ENCODE data around the gene HLA-A.

DNA sequence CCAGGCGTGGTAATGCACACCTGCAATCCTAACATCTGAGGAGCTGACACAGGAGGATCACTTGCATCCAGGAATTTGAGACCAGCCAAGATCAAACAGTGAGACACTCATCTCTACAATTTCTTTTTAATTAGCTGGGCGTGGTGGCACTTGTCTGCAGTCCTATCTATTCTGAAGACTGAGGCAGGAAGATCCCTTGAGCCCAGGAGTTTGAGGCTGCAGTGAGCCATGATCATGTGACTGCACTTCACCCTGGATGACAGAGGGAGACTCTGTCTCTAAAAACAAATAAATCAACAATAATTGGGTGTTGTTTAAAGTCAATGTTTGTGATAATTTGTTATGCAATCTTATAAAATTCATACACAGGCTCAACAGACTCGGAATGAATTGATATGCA, 18.0 kb upstream of the HLA-A start:
- TF ChIP-seq NFRKB (IDR thresholded peaks at IDR 0.05) (no peak), HDGF (IDR thresholded peaks at IDR 0.05; ENCODE audit: borderline replicate concordance) (no peak), ZNF384 (IDR thresholded peaks at IDR 0.05) (no peak), BHLHE40 (IDR thresholded peaks at IDR 0.05; ENCODE audit: borderline replicate concordance) (no peak), SUZ12 (IDR thresholded peaks at IDR 0.05) (no peak), FOXA1 (IDR thresholded peaks at IDR 0.05) (no peak), FOXK2 (IDR thresholded peaks at IDR 0.05) (no peak), TARDBP (IDR thresholded peaks at IDR 0.05) (no peak), FOXM1 (IDR thresholded peaks at IDR 0.05; ENCODE audit: borderline replicate concordance) (no peak), SP1 (IDR thresholded peaks at IDR 0.05) (no peak), ELF4 (IDR thresholded peaks at IDR 0.05) (no peak), LEF1 (IDR thresholded peaks at IDR 0.05; ENCODE audit: borderline replicate concordance) (no peak), ARNT (IDR thresholded peaks at IDR 0.05) (no peak)
- TF ChIP-seq, protein P1, sequence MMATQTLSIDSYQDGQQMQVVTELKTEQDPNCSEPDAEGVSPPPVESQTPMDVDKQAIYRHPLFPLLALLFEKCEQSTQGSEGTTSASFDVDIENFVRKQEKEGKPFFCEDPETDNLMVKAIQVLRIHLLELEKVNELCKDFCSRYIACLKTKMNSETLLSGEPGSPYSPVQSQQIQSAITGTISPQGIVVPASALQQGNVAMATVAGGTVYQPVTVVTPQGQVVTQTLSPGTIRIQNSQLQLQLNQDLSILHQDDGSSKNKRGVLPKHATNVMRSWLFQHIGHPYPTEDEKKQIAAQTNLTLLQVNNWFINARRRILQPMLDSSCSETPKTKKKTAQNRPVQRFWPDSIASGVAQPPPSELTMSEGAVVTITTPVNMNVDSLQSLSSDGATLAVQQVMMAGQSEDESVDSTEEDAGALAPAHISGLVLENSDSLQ (IDR thresholded peaks at IDR 0.05), result no peak
